HTERT RPE-1 (cell line): ENCODE measurements around the gene ANKRD29.

Experiments used
- in situ Hi-C: fragments of 300-500 bp; cut with MboI; formaldehyde crosslinking; loops from 4 replicates; pipeline ENCODE4 v1.14.3; 2020; ENCODE audit warnings: low sequenced_read_pairs

Gene ANKRD29

GRCh38 chr18:23662309-23663263 lies at the start of gene ANKRD29:
Gene ANKRD29 (minus strand): TSS chr18:23662911. CDS start chr18:23662730, 181 bp downstream.
- in situ Hi-C loops: no loop called here

GRCh38 chr18:23712445-23712844 lies 49.7 kb upstream of the ANKRD29 start:
- in situ Hi-C loops: no loop called here

GRCh38 chr18:23711426-23711825 lies 48.7 kb upstream of the ANKRD29 start:
- in situ Hi-C loops: no loop called here

- in situ Hi-C loops: no loop called here
Measured at GRCh38 chr18:23710946-23711345, 48.2 kb upstream of the ANKRD29 start.

- in situ Hi-C loops: no loop called here
Measured at GRCh38 chr18:23710068-23710527, 47.4 kb upstream of the ANKRD29 start.

- in situ Hi-C loops: no loop called here
Measured at GRCh38 chr18:23706971-23707640, 44.4 kb upstream of the ANKRD29 start.

GRCh38 chr18:23704806-23705205 lies 42.1 kb upstream of the ANKRD29 start:
- in situ Hi-C loops: no loop called here

GRCh38 chr18:23703987-23704384 lies 41.3 kb upstream of the ANKRD29 start:
- in situ Hi-C loops: no loop called here

GRCh38 chr18:23703057-23703986 lies 40.6 kb upstream of the ANKRD29 start:
- in situ Hi-C loops: no loop called here

- in situ Hi-C loops: no loop called here
Measured at GRCh38 chr18:23702606-23703005, 39.9 kb upstream of the ANKRD29 start.

- in situ Hi-C loops: no loop called here
Measured at GRCh38 chr18:23701544-23702064, 38.9 kb upstream of the ANKRD29 start.

GRCh38 chr18:23701017-23701416 lies 38.3 kb upstream of the ANKRD29 start:
- in situ Hi-C loops: no loop called here

GRCh38 chr18:23694637-23695430 lies 32.1 kb upstream of the ANKRD29 start:
- in situ Hi-C loops: no loop called here

- in situ Hi-C loops: no loop called here
Measured at GRCh38 chr18:23693846-23694245, 31.1 kb upstream of the ANKRD29 start.

GRCh38 chr18:23690505-23691068 lies 27.9 kb upstream of the ANKRD29 start:
- in situ Hi-C loops: no loop called here

- in situ Hi-C loops: no loop called here
Measured at GRCh38 chr18:23689616-23690504, 27.1 kb upstream of the ANKRD29 start.

GRCh38 chr18:23689031-23689615 lies 26.4 kb upstream of the ANKRD29 start, which contains the start of gene LAMA3:
Gene LAMA3 (plus strand): TSS chr18:23689453. CDS start chr18:23689684, 231 bp downstream.
- in situ Hi-C loops: no loop called here

GRCh38 chr18:23688528-23688927 lies 25.8 kb upstream of the ANKRD29 start:
- in situ Hi-C loops: no loop called here
